Gastrocnemius medialis (tissue), 4 donors: ENCODE results near the gene PPP4R3A. TPM values are rescaled to one million over a fixed set of nuclear protein-coding genes. Genes with fewer than 3 reads are reported as not detected.

Source experiments
- ATAC-seq, 2 donors: fragments of 150-250 bp; one replicate each; pipeline ENCODE4 v1.9.1; 2016
- DNase-seq, 2 donors: peaks; one replicate each; pipeline ENCODE4 v3.0.0-alpha.2; 2019
- H3K27ac ChIP-seq, 4 donors: fragments of 200-600 bp; sonication (generic); 1 replicate in 1 of 4; 2 replicates in 3 of 4; pipeline ENCODE4 v1.5.1; 2016 to 2018; ENCODE audit warnings: mild to moderate bottlenecking in 2 of 4, moderate library complexity in 1 of 4
- H3K27me3 ChIP-seq, 3 donors: fragments of 200-600 bp; sonication (generic) in 2 of 3; 1 replicate in 1 of 3; 2 replicates in 2 of 3; pipeline versions ENCODE4 v1.5.1 to v1.6.0; 2016 to 2019; ENCODE audit warnings: mild to moderate bottlenecking in 1 of 3, moderate library complexity in 1 of 3
- H3K36me3 ChIP-seq, 2 donors: fragments of 200-600 bp; sonication (generic) in 1 of 2; one replicate each; pipeline ENCODE4 v1.5.1; 2017 to 2018
- H3K4me1 ChIP-seq, 2 donors: fragments of 200-600 bp; sonication (generic) in 1 of 2; one replicate each; pipeline ENCODE4 v1.5.1; 2016 to 2017; ENCODE audit warnings: mild to moderate bottlenecking in 2 of 2
- H3K4me3 ChIP-seq, 4 donors: fragments of 200-600 bp; sonication (generic) in 3 of 4; 1 replicate in 1 of 4; 2 replicates in 3 of 4; pipeline ENCODE4 v1.5.1; 2016 to 2019; ENCODE audit warnings: mild to moderate bottlenecking in 2 of 4
- H3K9me3 ChIP-seq, 3 donors: fragments of 200-600 bp; sonication (generic) in 2 of 3; 1 replicate in 1 of 3; 2 replicates in 2 of 3; pipeline ENCODE4 v1.5.1; 2016 to 2019
- CTCF ChIP-seq, 5 experiments: fragments of 450-650 bp in 3 of 5; fragments of 200-600 bp in 2 of 5; sonication (generic) in 2 of 5; IDR thresholded peaks in 4 of 5; conservative IDR thresholded peaks in 1 of 5; 1 replicate in 4 of 5; 2 replicates in 1 of 5; pipeline ENCODE4 v1.5.1; 2016 to 2019; ENCODE audit warnings: antibody characterized with exemption in 5 of 5, mild to moderate bottlenecking in 3 of 5, moderate library complexity in 3 of 5
- POLR2A ChIP-seq, 2 donors: fragments of 450-650 bp; IDR thresholded peaks; one replicate each; pipeline ENCODE4 v1.6.1; 2017; ENCODE audit warnings: antibody characterized with exemption in 2 of 2, mild to moderate bottlenecking in 2 of 2, moderate library complexity in 2 of 2
- in situ Hi-C, 4 donors: fragments of 200-750 bp; cut with MboI; loops; one replicate each; pipeline versions ENCODE4 v1.15.0 to v1.8.0; 2017; ENCODE audit warnings: low sequenced_read_pairs in 4 of 4
- intact Hi-C: fragments of 100-400 bp; cut with DNase I; formaldehyde crosslinking; loops from one replicate; pipeline ENCODE4 v1.15.1; 2023; ENCODE audit warnings: low total_unique reads
- total RNA-seq, 4 donors: library from RNA; depleted of rRNA; stranded (reverse); fragments of >200 nt; gene quantifications; one replicate each; pipeline versions ENCODE4 v1.1.0 to v1.2.3, GENCODE V29; 2016

The PPP4R3A gene
- total RNA-seq, 4 donors from 2014 or later: 38.8 to 53.3 (median 44.6) TPM

- ATAC-seq (no peak), DNase-seq (no peak)
- TF ChIP-seq POLR2A (IDR thresholded peaks at IDR 0.05) (no peak), CTCF (IDR thresholded peaks at IDR 0.05 in 4 of 5, conservative IDR thresholded peaks at IDR 0.05 in 1 of 5) (no peak)
- H3K4me1 ChIP-seq: no peaks in the 10 kb centered on the region
- H3K27ac ChIP-seq: no peak overlapping the region
- no peaks in the 10 kb centered on the region for H3K9me3 ChIP-seq
- H3K36me3 ChIP-seq: no peaks in the 10 kb centered on the region
- H3K27me3 ChIP-seq: no peaks in the 10 kb centered on the region
- intact Hi-C loops: no loop called here
- in situ Hi-C loops: loop anchor here in 1 of 4 donors (25.0 kb wide), 2 partner anchors 513 to 588 kb away; partner anchors contain the start of genes ATXN3, CPSF2, NDUFB1 and TRIP11
- H3K4me3 ChIP-seq: no peak overlapping the region
These were observed 13.9 kb upstream of the PPP4R3A start for GRCh38 chr14:91523972-91524371.

GRCh38 chr14:91521061-91521640 lies 11.0 kb upstream of the PPP4R3A start:
- no peaks in the 10 kb centered on the region for H3K4me1 ChIP-seq
- no peaks in the 10 kb centered on the region for H3K9me3 ChIP-seq
- in situ Hi-C loops: loop anchor here in 1 of 4 donors (25.0 kb wide), 2 partner anchors 516 to 591 kb away; partner anchors contain the start of genes ATXN3, CPSF2, NDUFB1 and TRIP11
- no peaks in the 10 kb centered on the region for H3K27me3 ChIP-seq
- H3K36me3 ChIP-seq: no peaks in the 10 kb centered on the region
- ATAC-seq (no peak), DNase-seq (no peak)
- no peak for TF ChIP-seq POLR2A (IDR thresholded peaks at IDR 0.05)
- no peak for TF ChIP-seq CTCF (IDR thresholded peaks at IDR 0.05 in 4 of 5, conservative IDR thresholded peaks at IDR 0.05 in 1 of 5)
- no peak overlapping the region for H3K27ac ChIP-seq
- no peak overlapping the region for H3K4me3 ChIP-seq
- intact Hi-C loops: no loop called here

GRCh38 chr14:91520138-91520537 lies 10.0 kb upstream of the PPP4R3A start:
- H3K36me3 ChIP-seq: no peaks in the 10 kb centered on the region
- H3K4me3 ChIP-seq: no peak overlapping the region
- H3K9me3 ChIP-seq: no peaks in the 10 kb centered on the region
- ATAC-seq: no peak
- intact Hi-C loops: no loop called here
- no peak for TF ChIP-seq CTCF (IDR thresholded peaks at IDR 0.05 in 4 of 5, conservative IDR thresholded peaks at IDR 0.05 in 1 of 5)
- TF ChIP-seq POLR2A (IDR thresholded peaks at IDR 0.05): no peak
- H3K27me3 ChIP-seq: no peaks in the 10 kb centered on the region
- no peak overlapping the region for H3K27ac ChIP-seq
- DNase-seq: no peak
- no peaks in the 10 kb centered on the region for H3K4me1 ChIP-seq
- in situ Hi-C loops: loop anchor here in 1 of 4 donors (25.0 kb wide), 2 partner anchors 517 to 592 kb away; partner anchors contain the start of genes ATXN3, CPSF2, NDUFB1 and TRIP11

- no peak for TF ChIP-seq POLR2A (IDR thresholded peaks at IDR 0.05)
- ATAC-seq (no peak), DNase-seq (no peak)
- Histone ChIP-seq H3K27ac (no peak overlapping the region), H3K27me3 (peaks cover 0 to 3% (median 0%) of the 10 kb centered on the region in 3 donors), H3K4me3 (no peak overlapping the region), H3K36me3 (no peaks in the 10 kb centered on the region), H3K4me1 (no peaks in the 10 kb centered on the region), H3K9me3 (no peaks in the 10 kb centered on the region)
- intact Hi-C loops: loop anchor here (10.0 kb wide), 1 partner anchor 1185 kb away; the partner anchor contains the start of gene NRDE2
- in situ Hi-C loops: loop anchor here in 1 of 4 donors (25.0 kb wide), 2 partner anchors 518 to 593 kb away; partner anchors contain the start of genes ATXN3, CPSF2, NDUFB1 and TRIP11
These were observed 9.3 kb upstream of the PPP4R3A start for GRCh38 chr14:91519239-91520036.
